Glutamatergic neuron (in vitro differentiated cells): ENCODE results near the gene MADD. TPM values are rescaled to one million over a fixed set of nuclear protein-coding genes. Genes with fewer than 3 reads are reported as not detected.
A peak's percentile ranks its signal among the peaks of the same experiment; 100 is the strongest.

Experiments used
- DNase-seq: peaks from one replicate; pipeline ENCODE4 v3.0.0; 2022
- H3K27ac Mint-ChIP-seq: one replicate; pipeline ENCODE4 v1.8.0; 2020; ENCODE audit warnings: mild to moderate bottlenecking, mixed read lengths, inconsistent platforms; ENCODE audit not compliant: unreplicated experiment
- H3K27me3 Mint-ChIP-seq: one replicate; pipeline ENCODE4 v1.8.0; 2020; ENCODE audit warnings: mild to moderate bottlenecking, moderate library complexity, mixed read lengths, inconsistent platforms; ENCODE audit not compliant: unreplicated experiment
- H3K36me3 Mint-ChIP-seq: one replicate; pipeline ENCODE4 v1.8.0; 2020; ENCODE audit warnings: mild to moderate bottlenecking, mixed read lengths, inconsistent platforms; ENCODE audit not compliant: unreplicated experiment
- H3K4me1 Mint-ChIP-seq: one replicate; pipeline ENCODE4 v1.8.0; 2020; ENCODE audit warnings: mild to moderate bottlenecking, low read depth, mixed read lengths, inconsistent platforms; ENCODE audit not compliant: unreplicated experiment
- H3K4me3 Mint-ChIP-seq: one replicate; pipeline ENCODE4 v1.8.0; 2020; ENCODE audit warnings: mild to moderate bottlenecking, mixed read lengths, inconsistent platforms; ENCODE audit not compliant: unreplicated experiment
- H3K9me3 Mint-ChIP-seq: one replicate; pipeline ENCODE4 v1.8.0; 2020; ENCODE audit warnings: mild to moderate bottlenecking, moderate library complexity, mixed read lengths, inconsistent platforms; ENCODE audit not compliant: unreplicated experiment
- total RNA-seq: library from RNA; stranded (reverse); fragmentation: NEBNext Ultra II Directional; extraction: Animal tissue kit (Norgen Biotek cat#: 25700); gene quantifications from one replicate; pipeline ENCODE4 v1.2.1, GENCODE V29; 2021; ENCODE audit not compliant: unreplicated experiment
- TF ChIP-seq, protein P1 (sequence below): fragments of 200-600 bp; sonication (generic); IDR thresholded peaks from one replicate; pipeline ENCODE4 v1.5.0; 2021; ENCODE audit not compliant: partially characterized antibody, unreplicated experiment

MADD gene
- total RNA-seq, 1 donor from 2014 or later = 115 TPM

GRCh38 chr11:47347137-47347536 is 77.2 kb downstream of the MADD start:
- no peak overlapping the region for H3K27ac Mint-ChIP-seq
- no peaks in the 10 kb centered on the region for H3K36me3 Mint-ChIP-seq
- peaks cover 5% of the 10 kb centered on the region for H3K4me1 Mint-ChIP-seq
- TF ChIP-seq, protein P1, sequence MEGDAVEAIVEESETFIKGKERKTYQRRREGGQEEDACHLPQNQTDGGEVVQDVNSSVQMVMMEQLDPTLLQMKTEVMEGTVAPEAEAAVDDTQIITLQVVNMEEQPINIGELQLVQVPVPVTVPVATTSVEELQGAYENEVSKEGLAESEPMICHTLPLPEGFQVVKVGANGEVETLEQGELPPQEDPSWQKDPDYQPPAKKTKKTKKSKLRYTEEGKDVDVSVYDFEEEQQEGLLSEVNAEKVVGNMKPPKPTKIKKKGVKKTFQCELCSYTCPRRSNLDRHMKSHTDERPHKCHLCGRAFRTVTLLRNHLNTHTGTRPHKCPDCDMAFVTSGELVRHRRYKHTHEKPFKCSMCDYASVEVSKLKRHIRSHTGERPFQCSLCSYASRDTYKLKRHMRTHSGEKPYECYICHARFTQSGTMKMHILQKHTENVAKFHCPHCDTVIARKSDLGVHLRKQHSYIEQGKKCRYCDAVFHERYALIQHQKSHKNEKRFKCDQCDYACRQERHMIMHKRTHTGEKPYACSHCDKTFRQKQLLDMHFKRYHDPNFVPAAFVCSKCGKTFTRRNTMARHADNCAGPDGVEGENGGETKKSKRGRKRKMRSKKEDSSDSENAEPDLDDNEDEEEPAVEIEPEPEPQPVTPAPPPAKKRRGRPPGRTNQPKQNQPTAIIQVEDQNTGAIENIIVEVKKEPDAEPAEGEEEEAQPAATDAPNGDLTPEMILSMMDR = no peak
- no peak for DNase-seq
- no peak overlapping the region for H3K4me3 Mint-ChIP-seq
- no peaks in the 10 kb centered on the region for H3K9me3 Mint-ChIP-seq
- H3K27me3 Mint-ChIP-seq = peaks cover 6% of the 10 kb centered on the region

DNA sequence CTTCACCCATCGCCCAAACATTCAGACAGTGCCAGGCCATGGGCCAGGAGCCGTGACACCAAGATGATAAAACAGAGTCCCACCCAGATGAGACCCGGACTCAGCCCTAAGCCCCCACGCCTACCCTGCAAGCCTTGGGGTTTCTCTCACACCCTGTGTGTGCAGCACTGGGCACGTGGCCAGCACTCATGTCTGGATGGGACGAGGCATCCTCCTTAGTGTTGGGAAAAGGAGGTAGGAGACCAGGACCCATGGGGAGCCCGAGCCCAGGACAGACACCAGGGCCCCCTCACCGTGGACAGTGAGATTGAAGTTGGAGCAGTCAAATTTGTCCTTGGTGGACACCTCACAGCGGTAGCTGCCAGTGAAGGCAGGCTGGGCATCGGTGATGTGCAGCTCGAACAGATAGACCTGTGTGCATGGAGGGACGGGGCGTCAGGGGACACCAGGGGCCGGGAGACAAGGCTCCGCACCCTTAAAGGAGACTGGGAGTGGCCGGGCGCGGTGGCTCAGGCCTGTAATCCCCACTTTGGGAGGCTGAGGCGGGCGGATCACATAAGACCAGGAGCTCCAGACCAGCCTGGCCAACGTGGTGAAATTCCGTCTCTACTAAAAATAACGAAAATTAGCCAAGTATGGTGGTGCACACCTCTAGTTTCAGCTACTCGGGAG is 78.3 kb downstream of the MADD start:
- Mint-ChIP-seq H3K4me3 (no peak overlapping the region), H3K36me3 (no peaks in the 10 kb centered on the region), H3K27ac (no peak overlapping the region), H3K4me1 (peaks cover 5% of the 10 kb centered on the region), H3K9me3 (no peaks in the 10 kb centered on the region), H3K27me3 (peaks cover 6% of the 10 kb centered on the region)
- TF ChIP-seq, protein P1 = no peak
- no peak for DNase-seq

- Mint-ChIP-seq H3K4me3 (no peak overlapping the region), H3K27me3 (peaks cover 4% of the 10 kb centered on the region), H3K27ac (no peak overlapping the region), H3K4me1 (peaks cover 5% of the 10 kb centered on the region), H3K36me3 (no peaks in the 10 kb centered on the region), H3K9me3 (no peaks in the 10 kb centered on the region)
- DNase-seq = peak; percentile 55
- TF ChIP-seq, protein P1 = no peak
Measured at GRCh38 chr11:47348859-47349258, 78.9 kb downstream of the MADD start.

DNA sequence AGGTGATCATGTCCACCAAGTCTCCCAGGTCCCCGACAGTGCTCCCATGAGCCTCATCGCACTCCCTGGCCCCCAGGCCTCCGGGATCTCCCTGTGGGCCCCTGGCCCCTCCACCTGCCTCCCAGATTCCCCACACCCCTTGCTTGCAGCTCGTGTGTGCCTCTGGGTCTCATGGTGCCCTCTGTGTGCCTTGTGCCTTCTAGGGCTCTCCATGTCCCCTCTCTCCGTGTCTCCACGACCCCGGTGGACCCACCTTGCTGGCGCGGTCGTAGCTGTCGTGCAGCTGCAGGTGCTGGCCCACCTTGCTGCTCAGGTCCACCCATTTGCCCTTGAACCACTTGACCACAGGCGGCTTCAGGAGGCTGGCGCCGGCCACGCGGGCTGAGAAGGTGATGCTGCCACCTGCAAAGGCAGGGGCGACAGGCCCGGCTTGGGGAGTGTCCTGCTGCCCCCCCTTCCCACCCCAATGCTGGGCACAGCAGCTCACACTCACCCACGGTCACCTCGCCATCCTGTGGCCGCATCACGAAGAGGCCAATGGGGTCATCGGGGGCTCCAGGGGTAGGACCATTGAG is 79.7 kb downstream of the MADD start:
- H3K36me3 Mint-ChIP-seq = no peaks in the 10 kb centered on the region
- peaks cover 4% of the 10 kb centered on the region for H3K9me3 Mint-ChIP-seq
- no peak overlapping the region for H3K27ac Mint-ChIP-seq
- TF ChIP-seq, protein P1 = no peak
- no peak for DNase-seq
- peaks cover 4% of the 10 kb centered on the region for H3K27me3 Mint-ChIP-seq
- H3K4me1 Mint-ChIP-seq = peaks cover 5% of the 10 kb centered on the region
- no peak overlapping the region for H3K4me3 Mint-ChIP-seq

GRCh38 chr11:47350315-47350714 is 80.4 kb downstream of the MADD start:
- Mint-ChIP-seq H3K9me3 (peaks cover 5% of the 10 kb centered on the region), H3K4me1 (peaks cover 5% of the 10 kb centered on the region), H3K4me3 (no peak overlapping the region), H3K36me3 (no peaks in the 10 kb centered on the region), H3K27me3 (peaks cover 4% of the 10 kb centered on the region), H3K27ac (no peak overlapping the region)
- TF ChIP-seq, protein P1 = no peak
- DNase-seq = no peak
